Coronary artery (tissue), 2 donors: Measurements from ENCODE around the gene CD151.

Source experiments
- DNase-seq: peaks from one replicate; pipeline ENCODE4 v3.0.0-alpha.2; 2017; ENCODE audit warnings: low spot score
- H3K27ac ChIP-seq, 2 donors: fragments of 200-600 bp; sonication (generic); one replicate each; pipeline ENCODE4 v1.5.1; 2016 to 2019
- H3K4me3 ChIP-seq: fragments of 200-600 bp; sonication (generic); 2 replicates; pipeline ENCODE4 v1.5.1; 2016; ENCODE audit warnings: mild to moderate bottlenecking, moderate library complexity
- CTCF ChIP-seq: fragments of 200-600 bp; sonication (generic); IDR thresholded peaks from one replicate; pipeline ENCODE4 v1.5.1; 2019; ENCODE audit warnings: antibody characterized with exemption

The CD151 gene

GRCh38 chr11:882596-882995 is 49.8 kb downstream of the CD151 start:
- H3K4me3 ChIP-seq = no peak overlapping the region
- no peak overlapping the region for H3K27ac ChIP-seq
- no peak for TF ChIP-seq CTCF
- no peak for DNase-seq

GRCh38 chr11:883527-883926 is 50.8 kb downstream of the CD151 start:
- no peak for DNase-seq
- no peak for TF ChIP-seq CTCF
- Histone ChIP-seq H3K27ac (no peak overlapping the region), H3K4me3 (no peak overlapping the region)

GRCh38 chr11:884578-885070 is 51.9 kb downstream of the CD151 start:
- no peak for DNase-seq
- H3K4me3 ChIP-seq = no peak overlapping the region
- no peak overlapping the region for H3K27ac ChIP-seq
- no peak for TF ChIP-seq CTCF

- H3K4me3 ChIP-seq = no peak overlapping the region
- H3K27ac ChIP-seq = no peak overlapping the region
- no peak for TF ChIP-seq CTCF
- no peak for DNase-seq
These were observed 53.8 kb downstream of the CD151 start for GRCh38 chr11:886568-886967.

GRCh38 chr11:887589-887988 is 54.8 kb downstream of the CD151 start:
- Histone ChIP-seq H3K4me3 (no peak overlapping the region), H3K27ac (no peak overlapping the region)
- no peak for TF ChIP-seq CTCF
- DNase-seq = no peak
